Activated CD4-positive, CD25-positive, alpha-beta regulatory T cell treated with anti-CD3 and anti-CD28 coated beads, Interleukin-2, amount 50 U/mL, for 72 hours (primary cell): ENCODE results near the gene CCKAR.

Experiments
- DNase-seq: peaks from one replicate; pipeline ENCODE4 v3.0.0; 2021

CCKAR gene

DNA sequence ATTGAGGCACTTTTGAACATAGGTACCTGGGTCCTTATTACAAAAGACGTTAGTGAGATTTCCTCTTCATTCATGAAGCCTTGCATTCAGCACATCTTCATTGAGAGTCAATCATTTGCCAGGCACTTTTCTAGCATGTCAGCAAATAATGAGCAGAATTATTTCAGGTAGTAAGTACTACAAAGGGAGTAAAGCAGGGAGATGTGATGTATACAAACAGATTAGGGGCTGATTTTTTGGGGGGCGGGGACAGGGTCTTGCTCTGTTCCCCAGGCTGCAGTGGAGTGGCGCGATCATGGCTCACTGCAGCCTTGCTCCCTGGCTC, 638 bp upstream of the CCKAR start:
- no peak for DNase-seq

DNA sequence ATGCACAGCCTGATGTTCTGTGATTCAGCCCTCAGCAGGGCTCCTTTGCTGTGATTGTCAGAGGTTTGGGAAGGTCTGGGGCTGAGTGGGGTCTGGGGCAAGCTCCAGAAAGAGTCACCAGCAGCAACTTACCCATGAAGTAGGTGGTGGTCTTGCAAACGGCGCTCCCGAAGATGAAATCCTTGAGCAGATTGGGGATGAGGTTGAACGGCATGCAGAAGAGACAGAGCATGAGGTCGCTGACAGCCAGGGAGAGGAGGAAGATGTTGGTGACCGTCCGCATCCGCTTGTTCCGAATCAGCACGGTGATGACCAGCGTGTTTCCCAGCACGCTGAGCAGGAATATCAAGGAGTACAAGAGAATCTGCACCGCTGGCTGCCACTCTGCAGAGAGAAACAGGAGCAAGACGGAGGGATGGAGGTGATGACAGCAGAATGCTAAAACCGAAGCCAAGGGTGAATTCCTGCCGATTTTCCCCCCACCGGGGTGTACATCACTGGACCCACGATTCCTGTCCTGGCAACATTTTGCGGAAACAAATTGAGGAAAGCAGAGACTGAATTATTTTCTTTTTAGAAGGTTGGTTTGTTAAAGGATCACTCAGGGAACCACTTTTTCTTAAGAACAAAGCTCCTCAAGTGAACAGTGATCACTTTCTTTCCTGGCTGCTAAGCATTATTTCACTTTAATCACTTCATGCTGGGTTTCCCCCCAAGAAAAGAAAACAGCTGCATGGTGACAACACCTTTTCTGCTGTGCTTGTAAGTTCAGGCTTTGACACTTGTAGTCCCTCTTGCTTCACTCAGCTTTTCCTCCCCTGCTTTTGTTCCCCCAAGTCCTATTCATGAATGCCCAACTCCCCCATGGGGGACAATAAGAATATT, 941 bp downstream of the CCKAR start:
- no peak for DNase-seq

DNA sequence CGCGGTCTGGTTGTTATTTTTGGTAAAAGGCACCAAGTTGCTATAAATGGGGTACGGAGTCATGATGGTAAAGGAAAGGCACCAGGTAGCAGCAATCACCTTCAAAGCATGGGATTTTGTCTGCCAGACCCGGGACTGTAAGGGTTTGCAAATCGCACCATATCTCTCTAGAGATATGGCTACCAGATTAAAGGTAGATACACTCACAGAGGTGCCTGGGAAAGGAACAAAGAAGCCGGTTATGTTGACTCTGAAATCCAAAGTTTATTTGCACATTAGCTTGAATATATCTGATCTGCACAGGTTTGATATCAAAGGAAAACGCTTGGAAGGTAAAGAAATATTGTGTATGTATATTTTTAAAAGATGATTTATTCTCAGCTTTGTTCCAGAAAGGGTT, 4.6 kb downstream of the CCKAR start:
- no peak for DNase-seq

DNA sequence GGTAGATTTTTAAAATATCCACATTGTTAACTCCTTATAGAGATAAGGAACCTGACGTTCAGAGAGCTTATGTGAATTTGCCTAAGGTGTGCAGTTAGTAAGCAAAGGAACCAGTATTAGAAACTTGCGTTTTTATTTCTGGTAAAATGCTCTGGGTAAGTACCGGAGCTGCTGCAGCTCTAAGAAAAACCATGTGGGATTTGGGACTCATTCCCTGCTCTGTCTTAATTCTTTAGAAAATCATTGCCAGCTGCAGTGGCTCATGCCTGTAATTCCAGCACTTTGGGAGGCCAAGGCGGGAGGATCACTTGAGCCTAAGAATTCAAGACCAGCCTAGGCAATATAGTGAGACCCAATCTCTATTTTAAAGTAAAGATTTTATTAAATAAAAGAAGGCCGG, 5.8 kb downstream of the CCKAR start:
- no peak for DNase-seq

DNA sequence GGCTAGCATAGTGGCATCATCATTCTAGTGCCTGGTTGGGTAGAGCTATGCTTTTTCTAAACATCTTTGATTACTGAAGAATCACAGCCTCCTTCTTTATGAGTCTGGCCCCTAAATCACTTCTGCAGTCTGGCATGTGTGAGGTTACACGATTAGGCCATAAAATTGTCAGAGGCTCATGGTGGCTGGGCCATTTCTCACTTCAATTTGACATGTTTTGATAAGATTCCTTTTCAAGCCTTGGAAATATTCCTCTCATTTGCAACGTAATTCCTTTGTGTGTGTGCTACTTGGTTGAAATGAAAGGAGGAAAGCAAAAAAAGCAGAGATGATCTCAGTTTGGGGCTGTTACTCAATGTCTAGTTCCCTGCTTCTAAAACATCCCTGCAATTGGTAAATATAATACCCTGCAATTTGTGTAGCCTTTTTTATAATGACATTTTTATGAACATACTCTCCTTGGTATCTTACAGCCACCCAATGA, 6.2 kb downstream of the CCKAR start:
- DNase-seq, result no peak

DNA sequence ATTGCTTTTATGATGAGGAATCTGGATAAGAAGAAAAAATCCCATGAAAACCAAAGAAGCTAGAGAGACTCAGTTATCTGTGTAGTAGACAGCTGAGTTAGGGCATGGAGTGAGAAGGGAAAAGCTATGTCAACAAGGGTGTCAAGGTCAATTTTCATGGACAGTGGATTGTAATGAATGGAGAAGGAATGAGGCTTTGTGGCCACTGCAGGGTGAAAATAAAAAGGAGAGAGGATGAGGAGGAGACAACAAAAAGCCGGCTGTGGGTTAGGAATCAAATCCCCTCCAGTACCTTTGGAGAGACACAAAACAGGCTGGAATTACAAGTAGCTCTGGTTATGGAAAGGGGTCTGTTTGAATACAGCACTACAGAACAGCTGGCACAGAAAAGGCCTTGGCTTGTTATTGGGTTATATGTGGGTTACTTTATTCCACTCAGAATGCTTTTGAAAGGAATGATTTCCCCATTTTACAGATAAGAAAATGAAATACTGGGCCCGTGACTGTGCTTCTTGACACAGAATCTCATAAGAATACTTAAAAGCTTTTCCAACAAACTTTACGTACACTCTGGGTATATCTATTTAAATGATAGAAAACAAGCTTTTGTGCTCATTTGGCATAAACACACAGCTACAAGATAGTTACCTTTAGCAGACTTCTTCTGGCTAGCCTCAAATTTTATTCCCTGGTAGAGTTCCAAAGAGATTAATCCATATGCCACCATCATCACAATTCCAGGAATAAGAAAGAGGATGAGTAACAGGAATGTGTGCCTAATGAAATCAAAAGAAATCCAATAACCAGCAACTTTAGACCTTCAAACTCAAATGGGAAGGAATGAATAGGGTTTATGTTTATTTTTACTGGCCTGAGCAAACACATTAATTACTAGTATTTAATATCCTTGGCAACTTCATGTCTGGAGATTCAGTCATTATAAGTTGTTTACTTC, 7.5 kb downstream of the CCKAR start:
- DNase-seq, result no peak

DNA sequence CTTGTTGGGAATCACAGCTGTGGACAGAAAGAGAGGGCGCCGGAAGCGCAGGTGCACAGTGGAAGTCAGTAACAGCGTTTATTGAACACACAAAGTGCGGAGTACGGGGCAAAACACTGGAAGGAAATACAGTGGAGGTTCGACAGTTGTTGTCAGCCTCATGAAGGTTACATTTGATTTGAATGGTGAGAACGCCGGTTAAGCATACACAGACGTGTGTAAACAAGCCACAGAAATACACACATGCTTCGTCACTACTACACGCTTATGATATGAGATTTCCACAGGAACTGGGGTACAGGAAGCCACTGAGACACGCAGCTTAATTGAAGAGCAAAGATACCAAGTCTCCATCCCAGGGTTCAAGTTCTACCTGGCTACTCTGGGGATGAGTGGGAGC, 12.0 kb downstream of the CCKAR start:
- no peak for DNase-seq

DNA sequence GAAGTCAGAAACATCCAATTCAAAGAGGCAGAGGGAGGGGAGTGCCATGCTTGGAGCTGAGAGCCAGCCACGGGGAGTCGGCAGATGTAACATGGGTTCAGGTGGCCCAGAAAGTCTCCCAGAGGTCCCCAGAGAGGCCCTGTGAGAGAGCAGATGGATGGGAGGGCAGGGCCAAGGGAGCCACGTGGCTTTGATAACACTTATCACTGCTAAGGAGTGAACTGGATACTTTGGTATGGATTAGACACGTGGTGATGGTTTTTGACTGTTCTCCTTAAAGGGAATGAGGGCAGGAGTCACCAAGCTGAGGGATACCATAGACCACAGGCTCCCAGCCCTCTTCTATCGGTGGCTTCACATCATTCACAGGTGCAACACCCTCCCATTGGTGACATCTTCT, 13.7 kb downstream of the CCKAR start:
- DNase-seq, result no peak

DNA sequence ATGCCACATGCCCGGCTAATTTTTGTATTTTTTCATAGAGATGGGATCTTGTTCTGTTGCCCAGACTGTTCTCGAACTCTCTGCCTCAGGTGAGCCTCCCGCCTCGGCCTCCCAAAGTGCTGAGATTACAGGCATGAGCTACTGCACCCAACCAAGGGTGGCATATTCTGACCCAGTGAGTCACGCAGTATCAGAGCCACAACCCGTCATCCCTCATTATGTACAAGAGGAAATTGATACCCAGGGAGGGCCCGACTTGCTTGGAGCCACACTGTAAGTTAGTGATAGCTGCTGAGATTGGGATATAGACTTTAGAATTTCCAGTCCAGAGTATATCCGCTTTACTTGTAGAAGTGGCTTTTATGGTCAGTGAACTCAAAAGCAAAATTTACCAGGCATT, 14.6 kb downstream of the CCKAR start:
- DNase-seq, result no peak

DNA sequence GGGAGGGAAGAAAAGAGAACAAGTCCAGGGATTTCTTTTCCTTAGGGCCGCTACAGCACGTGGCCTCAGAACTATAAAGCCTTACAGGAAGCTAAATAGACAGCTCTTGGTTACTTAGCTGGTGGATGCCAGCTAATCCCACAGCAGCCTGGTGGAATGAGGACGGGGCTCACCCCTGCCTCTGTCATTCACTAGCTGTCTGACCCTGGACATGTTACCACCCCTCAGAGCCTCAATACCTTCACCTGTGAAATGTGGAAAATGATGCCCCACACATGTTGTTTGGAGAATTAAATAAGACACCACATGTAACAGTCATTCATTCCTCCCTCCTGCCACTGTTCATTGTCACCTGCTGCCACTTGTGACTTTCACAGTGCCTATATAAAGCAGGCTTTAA, 15.7 kb downstream of the CCKAR start:
- no peak for DNase-seq

DNA sequence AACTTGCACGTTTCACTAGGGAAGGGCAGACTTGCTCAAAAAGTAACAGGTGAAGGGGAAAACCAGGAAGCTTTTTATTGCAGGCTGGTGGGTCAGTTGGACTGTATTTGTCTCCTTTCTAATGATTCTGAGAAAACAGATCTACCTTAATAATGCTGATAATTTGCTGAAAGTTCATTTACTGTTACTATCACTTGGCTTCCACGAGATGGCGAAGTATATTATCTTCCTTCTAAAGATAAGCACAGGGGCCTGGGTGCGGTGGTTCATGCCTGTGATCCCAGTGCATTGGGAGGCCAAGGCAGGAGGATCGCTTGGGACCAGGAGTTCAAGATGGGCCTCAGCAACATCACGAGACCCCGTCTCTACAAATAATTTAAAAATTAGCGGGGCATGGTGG, 16.4 kb downstream of the CCKAR start:
- DNase-seq, result no peak

DNA sequence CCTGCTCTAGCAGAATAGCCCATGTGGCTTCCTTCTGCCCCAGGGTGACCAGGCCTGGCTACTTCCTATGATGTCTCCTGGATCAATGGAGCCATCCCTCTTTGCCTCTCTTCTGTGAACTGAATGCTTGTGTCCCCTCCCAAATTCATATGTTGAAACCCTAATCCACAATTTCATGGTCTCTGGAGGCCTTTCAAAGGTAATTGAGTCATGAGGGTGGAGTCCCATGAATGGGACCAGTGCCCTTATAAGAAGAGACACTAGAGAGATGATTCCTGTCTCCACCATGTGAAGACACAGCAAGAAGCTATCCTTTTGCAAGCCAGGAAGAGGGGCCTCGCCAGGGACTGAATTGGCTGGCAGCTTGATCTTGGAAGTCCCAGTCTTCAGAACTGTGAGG, 18.4 kb downstream of the CCKAR start:
- DNase-seq, result no peak

DNA sequence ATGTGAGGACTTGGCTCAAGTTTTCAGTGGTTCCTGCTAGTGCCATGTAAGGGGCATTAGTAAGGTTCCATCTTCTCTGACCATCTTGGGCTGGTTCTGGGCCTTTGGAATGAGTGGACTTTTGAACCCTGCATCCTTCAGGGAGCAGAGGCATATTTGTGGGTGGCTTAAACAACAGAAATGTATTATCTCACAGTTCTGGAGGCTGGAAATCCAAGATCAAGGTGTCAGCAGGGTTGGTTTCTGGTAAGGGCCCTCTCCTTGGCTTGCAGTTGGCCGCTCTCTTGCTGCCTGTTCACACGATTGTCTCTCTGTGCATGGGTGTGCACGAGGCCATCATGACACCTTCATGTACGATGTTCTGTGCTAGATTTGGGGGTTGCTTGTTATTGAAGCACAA, 21.3 kb downstream of the CCKAR start:
- DNase-seq, result no peak

DNA sequence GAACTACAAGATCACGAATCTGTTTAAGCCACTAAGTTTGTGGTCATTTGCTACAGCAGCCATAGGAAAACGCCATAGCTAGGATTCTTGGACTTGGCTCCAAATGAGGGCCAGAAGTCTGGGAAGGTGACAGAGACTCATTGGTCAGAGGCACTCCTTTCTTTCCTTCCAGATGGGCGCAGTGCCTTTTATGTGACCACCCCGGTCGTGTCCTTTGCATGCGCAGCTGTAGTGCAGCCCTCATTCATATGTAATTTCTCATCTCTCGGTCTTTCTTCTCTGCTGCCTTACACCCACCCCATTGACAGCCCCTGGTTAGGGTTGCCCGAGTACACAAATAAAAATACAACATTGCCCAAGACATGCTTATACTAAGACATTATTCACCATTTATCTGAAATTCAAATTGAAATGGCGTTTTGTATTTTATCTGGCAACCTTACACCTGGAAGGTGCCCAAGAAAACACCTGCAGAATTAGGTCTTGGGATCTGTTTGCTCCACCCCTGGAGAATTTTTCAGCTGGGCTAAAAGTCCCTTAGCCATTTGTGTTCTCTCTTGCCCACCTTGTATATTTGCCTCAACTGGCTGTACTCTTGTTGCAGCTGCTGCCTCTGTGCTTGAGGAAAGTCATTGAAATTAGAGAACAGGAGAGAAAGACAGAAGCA, 21.9 kb downstream of the CCKAR start:
- no peak for DNase-seq

DNA sequence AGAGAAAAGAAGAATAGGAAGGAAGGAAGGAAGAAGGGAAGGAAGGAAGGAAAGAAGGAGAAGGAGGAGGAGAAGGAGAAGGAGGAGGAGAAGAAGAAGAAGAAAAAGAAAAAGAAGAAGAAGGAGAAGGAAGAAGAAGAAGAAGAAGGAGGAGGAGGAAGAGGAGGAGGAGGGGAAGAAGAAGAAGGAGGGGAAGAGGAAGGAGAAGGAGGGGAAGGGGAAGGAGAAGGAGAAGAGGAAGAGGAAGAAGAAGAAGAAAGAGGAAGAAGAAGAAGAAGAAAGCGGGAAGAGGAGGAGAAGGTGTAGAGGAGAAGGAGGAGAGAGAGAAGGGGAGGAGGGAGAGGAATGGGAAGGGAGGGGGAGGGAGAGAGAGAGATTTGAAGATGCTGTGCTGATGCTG, 22.6 kb downstream of the CCKAR start:
- DNase-seq, result no peak

DNA sequence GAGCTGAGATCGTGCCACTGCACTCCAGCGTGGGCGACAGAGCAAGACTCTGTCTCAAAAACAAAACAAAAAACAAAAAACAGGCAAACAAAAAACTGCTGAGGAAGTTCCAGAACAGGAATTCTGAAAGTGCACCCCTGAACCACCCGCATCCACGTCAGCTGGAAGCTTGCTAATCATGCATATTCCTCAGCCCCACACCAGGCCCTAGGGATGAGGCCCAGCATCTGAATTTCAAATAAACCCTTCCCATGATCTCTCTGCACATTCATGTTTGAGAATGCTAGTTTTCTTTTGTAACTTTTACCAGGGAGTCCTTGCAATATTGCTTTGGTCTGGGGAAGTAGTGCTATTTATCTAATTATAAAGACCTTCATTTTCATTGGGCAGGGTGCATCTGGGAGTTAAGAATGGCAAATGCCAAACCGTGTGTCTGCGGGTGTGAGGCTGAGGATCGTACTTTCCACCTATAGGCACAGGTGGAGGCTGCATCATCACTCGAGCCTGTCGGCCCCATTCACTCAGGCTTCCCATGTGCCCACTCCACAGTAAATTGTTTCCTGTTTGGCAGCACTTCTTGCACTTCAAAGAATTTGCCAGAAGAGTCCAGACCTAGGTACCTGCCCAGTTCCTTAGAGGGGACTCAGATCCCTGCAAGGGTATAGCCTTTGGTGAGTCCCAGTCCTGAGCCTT, 23.6 kb downstream of the CCKAR start:
- no peak for DNase-seq

DNA sequence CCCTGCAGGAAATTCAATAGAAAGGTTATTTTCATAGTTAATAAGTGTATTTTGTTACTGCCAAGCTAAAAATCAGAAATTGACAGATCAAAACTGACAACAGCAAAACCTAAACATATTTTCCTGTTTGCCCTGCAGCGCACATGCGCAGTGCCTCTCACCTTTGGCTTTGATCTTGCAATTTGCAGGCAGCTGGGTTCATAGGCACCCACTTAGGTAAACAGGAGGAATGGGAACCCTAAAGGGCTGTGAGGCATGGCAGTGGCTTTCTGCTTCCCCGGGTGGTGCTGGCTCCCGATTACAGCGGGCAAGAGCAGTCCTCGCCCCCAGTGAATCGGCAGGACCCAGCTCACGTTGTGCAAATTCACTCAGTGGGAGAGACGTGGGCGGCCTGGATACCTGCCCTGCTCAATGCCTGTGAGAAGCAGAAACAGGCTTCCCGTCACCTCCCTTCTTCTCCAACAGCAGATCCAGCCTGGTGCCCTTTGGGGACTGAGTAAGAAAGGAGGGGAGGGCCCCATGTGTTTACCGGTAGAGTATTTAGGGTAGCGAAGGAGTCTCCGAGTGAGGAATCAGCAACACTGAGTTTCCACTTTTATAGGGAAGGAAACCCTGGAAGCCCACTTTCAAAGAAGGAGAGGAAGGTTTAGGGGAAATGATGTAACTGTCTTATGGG, 25.7 kb downstream of the CCKAR start:
- no peak for DNase-seq

DNA sequence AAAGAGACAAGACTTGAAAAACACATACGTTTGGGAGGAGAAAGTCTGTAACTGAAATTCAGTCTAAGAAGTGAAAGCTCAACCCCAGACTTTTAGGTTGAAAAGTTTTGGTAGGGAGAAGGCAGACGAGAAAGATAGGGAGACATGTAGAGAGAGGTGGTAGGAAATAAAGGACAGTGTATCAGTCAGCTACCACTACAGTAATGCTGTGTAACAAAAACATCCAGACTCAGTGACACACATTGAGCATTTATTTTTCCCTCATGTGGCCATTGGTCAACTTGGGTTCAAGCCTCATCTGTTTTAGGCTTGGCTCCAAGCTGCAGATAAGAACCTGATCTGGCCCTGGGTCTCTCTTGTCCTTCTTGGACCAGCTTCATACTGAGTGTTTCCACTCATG, 26.9 kb downstream of the CCKAR start:
- no peak for DNase-seq

DNA sequence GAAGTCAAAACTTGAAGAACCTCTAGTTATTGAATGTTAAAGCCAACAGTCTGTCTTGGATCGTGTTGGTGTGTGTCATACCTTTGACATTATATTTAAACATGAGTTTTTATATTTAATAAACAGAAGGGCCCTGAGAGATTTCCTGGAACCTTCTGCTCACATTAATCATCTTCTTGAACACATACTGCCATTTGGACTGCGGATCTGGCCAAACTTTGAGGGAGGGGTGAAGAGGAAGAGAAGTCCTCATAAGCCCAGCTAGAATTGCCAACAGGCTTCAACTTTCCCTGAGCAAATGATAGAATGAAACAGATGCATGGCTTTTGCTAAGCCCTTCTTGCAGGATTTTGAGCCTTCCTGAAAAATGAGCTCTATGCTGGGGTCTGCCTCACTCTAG, 27.4 kb downstream of the CCKAR start:
- DNase-seq, result no peak

DNA sequence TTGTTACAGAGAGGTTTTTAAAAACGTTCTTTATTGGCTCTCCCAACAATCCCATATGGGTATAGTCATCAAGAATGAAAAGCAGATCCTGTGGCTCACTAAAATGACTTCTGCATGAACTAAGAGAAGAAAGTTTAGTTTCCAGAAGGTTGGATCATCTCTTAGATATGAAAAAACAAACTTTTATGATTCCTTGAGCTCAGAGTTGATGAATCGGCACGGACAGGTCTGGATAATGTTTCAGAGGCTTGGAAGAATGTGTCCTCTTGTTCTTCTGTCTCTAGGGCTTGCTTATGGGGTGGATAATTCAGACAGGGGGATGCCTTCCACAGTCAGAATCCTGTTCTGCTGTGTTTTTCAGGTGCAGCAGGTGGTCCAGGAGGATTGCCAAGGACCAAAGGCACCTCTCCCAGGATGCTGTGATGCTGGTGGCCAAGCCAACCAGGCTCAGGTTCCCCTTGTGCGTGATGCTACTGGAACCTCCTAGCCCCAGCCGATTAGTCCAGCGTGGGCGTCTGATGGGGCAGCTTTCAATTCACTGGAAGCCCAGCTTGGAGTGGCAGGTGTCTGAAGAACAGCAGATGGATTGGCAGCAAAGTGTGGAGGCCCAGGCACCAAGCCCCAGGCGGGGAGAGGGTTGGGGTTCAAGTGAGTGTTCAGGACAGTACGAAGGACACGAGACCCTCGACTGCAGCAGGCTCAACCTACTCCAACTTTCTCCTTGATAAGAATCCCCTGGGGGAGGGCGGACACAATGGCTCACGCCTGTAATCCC, 30.3 kb downstream of the CCKAR start:
- no peak for DNase-seq

DNA sequence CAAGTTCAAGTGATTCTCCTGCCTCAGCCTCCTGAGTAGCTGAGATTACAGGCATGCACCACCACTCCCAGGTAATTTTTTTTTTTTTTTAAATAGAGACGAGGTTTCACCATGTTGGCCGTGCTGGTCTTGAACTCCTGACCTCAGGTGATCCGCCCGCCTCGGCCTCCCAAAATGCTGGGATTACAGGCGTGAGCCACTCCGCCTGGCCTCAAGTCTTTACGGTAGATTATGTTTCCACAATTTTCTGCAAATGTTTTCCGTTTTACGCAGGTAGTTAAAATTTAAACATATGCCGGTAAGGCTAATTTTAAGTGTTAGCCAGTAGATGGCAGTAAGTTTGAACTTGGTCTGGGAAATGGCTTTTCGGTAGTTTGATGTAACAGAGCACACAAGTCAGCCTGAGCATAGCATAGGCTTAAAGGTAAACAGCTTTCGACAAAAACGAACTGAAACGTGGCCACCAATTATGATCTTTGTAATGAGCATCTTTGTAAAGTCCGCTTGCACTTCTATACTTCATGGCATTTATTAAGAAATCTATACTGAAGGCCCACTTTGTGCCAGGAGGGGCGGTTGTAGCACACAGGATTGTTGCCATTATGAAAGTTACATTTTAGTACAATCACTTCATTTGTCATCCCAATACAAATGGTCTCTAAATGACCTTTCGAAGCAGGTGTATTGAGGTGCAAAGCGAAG, 31.1 kb downstream of the CCKAR start:
- no peak for DNase-seq
